Mesenchymal stem cell (in vitro differentiated cells and primary cell): ENCODE data around the gene ERFE.

Source experiments
- DNase-seq: peaks from one replicate; pipeline ENCODE4 v3.0.0-alpha.2; 2013
- H2AFZ ChIP-seq: one replicate; pipeline ENCODE4 v1.6.1; 2013; ENCODE audit warnings: low read depth, mild to moderate bottlenecking, control low read depth, inconsistent platforms, low read length, moderate library complexity
- H2AK5ac ChIP-seq: 2 replicates; pipeline ENCODE4 v1.6.1; 2013; ENCODE audit warnings: low read length, moderate library complexity, mild to moderate bottlenecking, inconsistent platforms; ENCODE audit not compliant: severe bottlenecking
- H2BK120ac ChIP-seq: one replicate; pipeline ENCODE4 v1.6.1; 2013; ENCODE audit warnings: low read depth, mild to moderate bottlenecking, inconsistent platforms, low read length, moderate library complexity
- H2BK12ac ChIP-seq, 2 experiments: one replicate each; pipeline ENCODE4 v1.6.1; 2013; ENCODE audit warnings: inconsistent platforms in 2 of 2, low read length in 2 of 2, mild to moderate bottlenecking in 2 of 2, moderate library complexity in 2 of 2, control low read depth in 1 of 2
- H2BK15ac ChIP-seq: one replicate; pipeline ENCODE4 v1.6.1; 2013; ENCODE audit warnings: mild to moderate bottlenecking, low read depth, inconsistent platforms; ENCODE audit not compliant: poor library complexity, severe bottlenecking
- H2BK5ac ChIP-seq: 2 replicates; pipeline ENCODE4 v1.6.1; 2013; ENCODE audit warnings: low read depth, mild to moderate bottlenecking, low read length, control low read depth, inconsistent platforms; ENCODE audit not compliant: poor library complexity, severe bottlenecking
- H3K14ac ChIP-seq, 2 experiments: one replicate each; pipeline ENCODE4 v1.6.1; 2013; ENCODE audit warnings: inconsistent platforms in 2 of 2, low read length in 2 of 2, control low read depth in 1 of 2, mild to moderate bottlenecking in 1 of 2, moderate library complexity in 1 of 2
- H3K18ac ChIP-seq, 2 experiments: one replicate each; pipeline ENCODE4 v1.6.1; 2013; ENCODE audit warnings: inconsistent platforms in 2 of 2, low read length in 2 of 2, control low read depth in 1 of 2, low read depth in 1 of 2, mild to moderate bottlenecking in 1 of 2
- H3K23ac ChIP-seq, 2 experiments: one replicate each; pipeline ENCODE4 v1.6.1; 2013; ENCODE audit warnings: inconsistent platforms in 2 of 2, low read length in 2 of 2, mild to moderate bottlenecking in 2 of 2, moderate library complexity in 2 of 2, control low read depth in 1 of 2
- H3K27ac ChIP-seq: 2 replicates; pipeline ENCODE4 v1.5.1; 2013; ENCODE audit warnings: mild to moderate bottlenecking, moderate library complexity, low read length, control low read depth, inconsistent platforms; ENCODE audit not compliant: poor library complexity, severe bottlenecking
- H3K27me3 ChIP-seq, 2 experiments: 2 replicates each; pipeline versions ENCODE4 v1.6.1 to v1.7.0; 2013; ENCODE audit warnings: low read length in 2 of 2, mild to moderate bottlenecking in 2 of 2, moderate library complexity in 2 of 2, control low read depth in 1 of 2, inconsistent platforms in 1 of 2; ENCODE audit not compliant: control insufficient read depth in 1 of 2, insufficient read depth in 1 of 2
- H3K36me3 ChIP-seq, 2 experiments: 2 replicates each; pipeline versions ENCODE4 v1.6.1 to v1.7.0; 2013; ENCODE audit warnings: low read length in 2 of 2, control low read depth in 1 of 2, inconsistent platforms in 1 of 2, low read depth in 1 of 2, mild to moderate bottlenecking in 1 of 2; ENCODE audit not compliant: insufficient read depth in 2 of 2, control insufficient read depth in 1 of 2
- H3K4ac ChIP-seq, 2 experiments: one replicate each; pipeline ENCODE4 v1.6.1; 2013; ENCODE audit warnings: inconsistent platforms in 2 of 2, low read length in 2 of 2, mild to moderate bottlenecking in 2 of 2, moderate library complexity in 2 of 2, control low read depth in 1 of 2, low read depth in 1 of 2
- H3K4me1 ChIP-seq: 2 replicates; pipeline ENCODE4 v1.6.1; 2013; ENCODE audit warnings: low read depth, low read length, control low read depth; ENCODE audit not compliant: control insufficient read depth, insufficient read depth
- H3K4me2 ChIP-seq: 2 replicates; pipeline ENCODE4 v1.6.1; 2013; ENCODE audit warnings: low read length, mild to moderate bottlenecking, inconsistent platforms; ENCODE audit not compliant: poor library complexity, severe bottlenecking
- H3K4me3 ChIP-seq, 2 experiments: 2 replicates each; pipeline versions ENCODE4 v1.5.1 to v1.7.0; 2013; ENCODE audit warnings: low read length in 2 of 2, mild to moderate bottlenecking in 2 of 2, control low read depth in 1 of 2, low read depth in 1 of 2; ENCODE audit not compliant: insufficient read depth in 1 of 2
- H3K79me1 ChIP-seq: replicated peaks from 2 replicates; pipeline ENCODE4 v1.6.1; 2013; ENCODE audit warnings: mild to moderate bottlenecking, control low read depth, low read length, inconsistent platforms; ENCODE audit not compliant: poor library complexity, severe bottlenecking
- H3K9ac ChIP-seq: 2 replicates; pipeline ENCODE4 v1.7.0; 2013; ENCODE audit warnings: mild to moderate bottlenecking, low read length, moderate library complexity
- H3K9me3 ChIP-seq: 2 replicates; pipeline ENCODE4 v1.7.0; 2013; ENCODE audit warnings: mild to moderate bottlenecking, low read length; ENCODE audit not compliant: control insufficient read depth
- H4K8ac ChIP-seq: one replicate; pipeline ENCODE4 v1.6.1; 2013; ENCODE audit warnings: inconsistent platforms, mild to moderate bottlenecking, low read length, moderate library complexity
- H4K91ac ChIP-seq: one replicate; pipeline ENCODE4 v1.6.1; 2013; ENCODE audit warnings: mild to moderate bottlenecking, low read length, inconsistent platforms
- WGBS: methylation state at CpG from one replicate; pipeline ENCODE4 v1.1.7; 2013; ENCODE audit warnings: mixed read lengths; 5-methylcytosine and 5-hydroxymethylcytosine counted together

ERFE gene

DNA sequence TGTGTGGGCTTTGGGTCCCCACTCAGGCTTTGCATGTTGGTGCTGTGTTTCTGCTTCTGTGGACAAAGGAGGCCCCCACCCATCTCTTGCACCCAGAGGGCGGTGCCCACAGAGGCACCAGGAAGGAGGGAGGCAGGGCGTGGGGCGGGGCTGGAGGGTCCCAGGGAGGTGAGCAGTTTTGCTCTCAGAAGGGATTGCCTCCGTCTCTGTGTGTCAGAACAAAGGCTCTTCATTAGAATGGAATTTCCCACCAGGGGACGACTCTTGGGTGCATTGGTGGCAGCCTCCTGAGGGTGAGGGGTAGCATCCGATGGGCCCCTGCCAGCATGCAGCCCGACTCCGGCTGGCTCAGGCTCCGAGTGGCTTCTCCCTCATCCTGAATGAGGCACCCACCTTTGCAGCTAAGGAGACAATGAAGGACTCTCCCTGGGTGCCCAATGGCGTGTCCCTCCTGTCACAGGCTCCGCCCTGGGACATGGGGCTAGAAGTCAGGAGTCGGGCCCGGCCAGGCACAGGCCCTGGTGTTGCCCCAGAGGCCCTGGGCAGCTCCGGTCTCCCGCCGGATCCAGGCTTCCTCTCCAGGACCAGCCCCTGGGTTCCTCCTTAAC, 7.0 kb upstream of the ERFE start:
- H2BK120ac ChIP-seq = no peak overlapping the region
- no peak overlapping the region for H2BK12ac ChIP-seq
- H3K4me2 ChIP-seq = no peak overlapping the region
- no peaks in the 10 kb centered on the region for H3K9me3 ChIP-seq
- no peak overlapping the region for H3K14ac ChIP-seq
- H3K36me3 ChIP-seq = no peaks in the 10 kb centered on the region
- no peak overlapping the region for H4K8ac ChIP-seq
- H3K9ac ChIP-seq = no peak overlapping the region
- 72% methylated on average over 16 of the region's 16 CpGs for WGBS
- H2BK15ac ChIP-seq = no peak overlapping the region
- H4K91ac ChIP-seq = no peak overlapping the region
- H3K27ac ChIP-seq = no peak overlapping the region
- no peak overlapping the region for H3K4me3 ChIP-seq
- H3K4ac ChIP-seq = no peak overlapping the region
- no peak overlapping the region for H2AK5ac ChIP-seq
- no peaks in the 10 kb centered on the region for H3K79me1 ChIP-seq
- no peaks in the 10 kb centered on the region for H3K27me3 ChIP-seq
- H3K4me1 ChIP-seq = peaks cover 31% of the 10 kb centered on the region
- no peak overlapping the region for H2BK5ac ChIP-seq
- H3K23ac ChIP-seq = no peak overlapping the region
- H2AFZ ChIP-seq = no peak overlapping the region
- DNase-seq = no peak
- peak overlapping the region in 1 of 2 experiments; percentile 29 for H3K18ac ChIP-seq

DNA sequence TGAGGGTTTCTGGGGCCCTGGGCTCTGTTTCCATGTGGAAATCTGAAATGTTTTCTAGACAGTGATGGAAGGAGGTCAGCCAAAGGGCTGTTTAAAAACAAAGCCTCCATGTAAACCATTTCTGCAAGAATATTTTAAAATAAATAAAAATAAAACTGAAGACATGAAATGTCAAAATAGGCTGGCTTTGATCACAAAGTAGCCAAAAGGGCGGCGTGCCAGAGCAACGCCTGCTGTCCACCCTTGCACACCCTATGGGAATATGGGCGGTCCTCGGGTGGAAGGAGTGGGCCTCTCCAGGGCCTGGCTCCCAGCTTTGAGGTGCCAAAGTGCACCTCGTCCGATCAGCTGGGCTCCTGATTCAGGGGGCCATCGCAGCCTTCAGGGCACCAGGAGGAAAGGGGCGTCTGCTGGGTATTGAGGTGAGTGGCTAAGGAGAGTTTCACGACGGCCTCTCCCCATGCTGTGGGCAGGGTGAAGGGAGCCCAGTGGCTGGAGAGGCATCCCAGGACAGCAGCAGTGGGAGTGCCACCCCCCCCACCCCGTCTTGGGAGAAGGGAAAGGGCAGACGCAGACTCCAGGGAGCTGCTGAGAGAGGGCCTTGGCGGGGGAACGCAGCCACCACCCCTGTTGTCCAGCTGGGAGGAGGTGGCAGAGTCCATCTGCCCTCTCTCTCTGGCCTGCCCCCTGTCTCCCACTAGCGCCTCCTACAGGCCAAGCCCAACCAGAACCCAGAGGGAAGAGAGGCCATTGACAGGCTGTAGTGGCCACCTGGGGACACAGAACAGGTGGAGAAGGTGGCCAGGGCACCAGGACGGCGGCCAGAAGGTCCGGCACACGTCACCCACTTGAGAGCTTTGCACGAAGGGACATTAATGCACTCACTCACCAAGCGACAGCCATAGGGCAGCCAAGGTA, 5.7 kb upstream of the ERFE start:
- Histone ChIP-seq H2BK15ac (peak overlapping the region; percentile 76), H3K18ac (no peak overlapping the region), H3K4me2 (no peak overlapping the region), H2BK120ac (no peak overlapping the region), H3K4me1 (peaks cover 34% of the 10 kb centered on the region), H3K4ac (no peak overlapping the region), H3K4me3 (no peak overlapping the region), H2AK5ac (no peak overlapping the region), H4K8ac (no peak overlapping the region), H2BK5ac (no peak overlapping the region), H3K79me1 (no peaks in the 10 kb centered on the region), H3K9ac (no peak overlapping the region), H2AFZ (no peak overlapping the region), H3K9me3 (no peaks in the 10 kb centered on the region), H2BK12ac (no peak overlapping the region), H3K36me3 (no peaks in the 10 kb centered on the region), H3K14ac (no peak overlapping the region), H3K27ac (no peak overlapping the region), H4K91ac (no peak overlapping the region), H3K27me3 (peaks cover 0 to 2% of the 10 kb centered on the region in 2 experiments), H3K23ac (no peak overlapping the region)
- no peak for DNase-seq
- 89% methylated on average over 22 of the region's 22 CpGs for WGBS

DNA sequence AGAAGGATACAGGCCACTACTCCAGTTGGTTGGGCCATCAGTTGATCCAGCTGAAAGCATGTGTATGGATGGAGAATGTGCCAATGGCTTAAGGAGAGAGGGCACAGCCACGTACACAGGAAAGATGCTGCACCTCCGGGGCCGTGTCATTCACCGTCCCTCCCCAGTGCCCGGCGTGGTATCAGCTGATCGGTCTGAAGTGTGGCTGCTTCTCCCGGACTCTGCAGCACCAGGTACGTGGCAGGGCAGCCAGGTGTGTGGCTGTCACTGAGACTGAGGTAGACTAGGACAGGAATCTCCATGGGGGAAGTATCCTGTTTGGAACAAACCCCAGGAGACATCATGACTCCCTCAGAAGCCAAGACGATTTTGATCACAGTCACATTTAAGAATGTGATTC, 4.2 kb upstream of the ERFE start:
- DNase-seq = no peak
- no peak overlapping the region for H2BK5ac ChIP-seq
- no peak overlapping the region for H3K23ac ChIP-seq
- H3K4me2 ChIP-seq = no peak overlapping the region
- H3K27ac ChIP-seq = no peak overlapping the region
- no peak overlapping the region for H3K14ac ChIP-seq
- no peak overlapping the region for H4K91ac ChIP-seq
- no peak overlapping the region for H2BK120ac ChIP-seq
- H3K9ac ChIP-seq = no peak overlapping the region
- H3K18ac ChIP-seq = no peak overlapping the region
- peaks cover 0 to 7% of the 10 kb centered on the region in 2 experiments for H3K27me3 ChIP-seq
- no peaks in the 10 kb centered on the region for H3K79me1 ChIP-seq
- peak overlapping the region; percentile 85 for H2AK5ac ChIP-seq
- no peak overlapping the region for H2AFZ ChIP-seq
- H3K4me3 ChIP-seq = no peak overlapping the region
- H3K9me3 ChIP-seq = no peaks in the 10 kb centered on the region
- 94% methylated on average over 9 of the region's 10 CpGs for WGBS
- H3K4me1 ChIP-seq = peaks cover 44% of the 10 kb centered on the region
- H2BK15ac ChIP-seq = no peak overlapping the region
- H3K36me3 ChIP-seq = no peaks in the 10 kb centered on the region
- no peak overlapping the region for H3K4ac ChIP-seq
- no peak overlapping the region for H4K8ac ChIP-seq
- peak overlapping the region in 1 of 2 experiments; percentile 31 for H2BK12ac ChIP-seq

DNA sequence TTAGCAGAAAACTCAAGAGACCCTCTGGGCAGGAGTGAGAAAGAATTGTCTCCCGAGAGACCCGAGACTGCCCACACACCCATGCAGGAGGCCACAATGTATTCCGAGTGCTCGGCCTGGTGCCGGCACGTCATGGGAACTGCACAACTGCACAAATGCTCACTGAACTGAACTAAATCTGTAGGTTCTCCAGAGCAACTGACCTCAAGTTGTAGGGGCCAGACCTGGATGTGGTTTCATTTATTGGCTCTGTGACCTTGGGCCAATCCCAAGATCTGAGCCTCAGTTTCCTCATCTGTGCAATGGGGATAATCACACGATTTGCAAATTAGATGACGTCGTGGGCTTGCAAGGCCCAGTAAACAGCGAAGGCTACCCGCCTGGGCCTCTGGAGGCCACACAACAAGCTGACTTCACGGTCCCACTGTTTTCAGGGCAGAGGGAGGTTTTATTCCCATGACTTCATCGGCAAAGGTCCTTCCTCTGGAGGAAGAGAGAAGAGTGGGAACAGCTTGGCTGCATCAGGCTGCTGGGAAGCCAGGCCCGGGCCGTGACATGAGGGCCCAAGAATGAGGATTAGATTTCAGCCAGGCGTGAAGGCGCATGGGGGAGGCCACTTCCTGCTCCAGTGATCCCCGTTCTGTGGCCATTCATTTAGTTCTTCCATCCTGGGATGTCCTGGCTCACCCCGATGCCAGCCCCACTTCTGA, 3.6 kb upstream of the ERFE start:
- no peak overlapping the region for H2AK5ac ChIP-seq
- H3K79me1 ChIP-seq = no peaks in the 10 kb centered on the region
- no peak overlapping the region for H3K4me2 ChIP-seq
- H3K27me3 ChIP-seq = peaks cover 0 to 7% of the 10 kb centered on the region in 2 experiments
- no peak overlapping the region for H2BK120ac ChIP-seq
- H3K4ac ChIP-seq = peak overlapping the region in 1 of 2 experiments; percentile 54
- no peak overlapping the region for H3K4me3 ChIP-seq
- no peak overlapping the region for H3K14ac ChIP-seq
- H3K4me1 ChIP-seq = peaks cover 44% of the 10 kb centered on the region
- H2AFZ ChIP-seq = no peak overlapping the region
- H2BK12ac ChIP-seq = no peak overlapping the region
- H4K8ac ChIP-seq = peak overlapping the region; percentile 19
- peak overlapping the region; percentile 16 for H3K27ac ChIP-seq
- 81% methylated on average over 19 of the region's 19 CpGs for WGBS
- no peak overlapping the region for H2BK5ac ChIP-seq
- H3K36me3 ChIP-seq = no peaks in the 10 kb centered on the region
- H3K18ac ChIP-seq = peak overlapping the region in 1 of 2 experiments; percentile 46
- no peak overlapping the region for H3K23ac ChIP-seq
- peak; percentile 86 for DNase-seq
- H2BK15ac ChIP-seq = no peak overlapping the region
- peak overlapping the region; percentile 47 for H3K9ac ChIP-seq
- H4K91ac ChIP-seq = peak overlapping the region; percentile 35
- no peaks in the 10 kb centered on the region for H3K9me3 ChIP-seq
